K562 (cell line): Measurements from ENCODE around the gene SLC39A5. TPM values are rescaled to one million over a fixed set of nuclear protein-coding genes. Genes with fewer than 3 reads are reported as not detected.

Experiments used
- CEBPG ChIP-seq, 3 experiments: fragments of 200-800 bp in 1 of 3; sonication (Bioruptor generic) in 1 of 3; sonication (generic) in 1 of 3; formaldehyde crosslinking in 1 of 3; IDR thresholded peaks in 2 of 3; conservative IDR thresholded peaks in 1 of 3; 2 replicates each; pipeline versions ENCODE4 v1.6.1 to v1.8.0; 2016 to 2022; ENCODE audit warnings: missing compliant biosample characterization in 2 of 3, missing genetic modification characterization in 2 of 3, mild to moderate bottlenecking in 1 of 3, missing genetic modification reagents in 1 of 3
- DIDO1 ChIP-seq: fragments of 450-650 bp; IDR thresholded peaks from 2 replicates; pipeline ENCODE4 v1.6.1; 2016; ENCODE audit warnings: low read depth, missing biosample characterization, missing genetic modification characterization
- EWSR1 ChIP-seq: fragments of 450-650 bp; IDR thresholded peaks from 2 replicates; pipeline ENCODE4 v1.6.1; 2018; ENCODE audit warnings: borderline replicate concordance, mild to moderate bottlenecking, low read depth, moderate library complexity; ENCODE audit not compliant: partially characterized antibody
- MYC ChIP-seq, 2 experiments: fragments of 250-450 bp in 1 of 2; sonication (Bioruptor Pico) in 1 of 2; IDR thresholded peaks; 2 replicates each; pipeline versions ENCODE4 v1.5.1 to v1.6.1; 2012 to 2021; ENCODE audit warnings: low read depth in 2 of 2, borderline replicate concordance in 1 of 2, improper control_type of control experiment in 1 of 2, low read length in 1 of 2, mild to moderate bottlenecking in 1 of 2, moderate library complexity in 1 of 2
- NFIX ChIP-seq: fragments of 250-450 bp; sonication (Bioruptor Pico); IDR thresholded peaks from 2 replicates; pipeline ENCODE4 v1.4.0; 2020; ENCODE audit warnings: low read depth, mild to moderate bottlenecking, moderate library complexity
- SRSF7 ChIP-seq: fragments of 200-400 bp; formaldehyde crosslinking; optimal IDR thresholded peaks from 2 replicates; pipeline ENCODE3; 2017; ENCODE audit warnings: mild to moderate bottlenecking, low read depth, low read length
- TCFL5 ChIP-seq: fragments of 250-450 bp; sonication (Bioruptor Pico); conservative IDR thresholded peaks from 2 replicates; pipeline ENCODE4 v1.6.1; 2021; ENCODE audit warnings: mild to moderate bottlenecking, moderate library complexity, matching md5 sums
- polyA plus RNA-seq, 8 experiments: library from polyadenylated mRNA; depleted of rRNA in 4 of 8; stranded (reverse) in 5 of 8; unstranded in 3 of 8; fragments of >200 nt; fragmentation: Nextera tagmentation in 2 of 8; fragmentation: Illumina TruSeq in 1 of 8; extraction: Ambion mirVana in 2 of 8; extraction: Trizol in 1 of 8; gene quantifications; 2 replicates each; pipeline versions ENCODE4 v1.2.1 to v1.2.3, GENCODE V29; 2011 to 2014; ENCODE audit warnings: inconsistent platforms in 1 of 8, missing spikeins in 1 of 8
- total RNA-seq, 7 experiments: library from RNA; depleted of rRNA in 6 of 7; stranded (reverse); fragments of >200 nt in 6 of 7; fragmentation: Illumina TruSeq in 2 of 7; extraction: Trizol in 2 of 7; gene quantifications; 2 replicates each; pipeline versions ENCODE4 v1.2.1 to v1.2.3, GENCODE V29; 2011 to 2021; ENCODE audit warnings: low replicate concordance in 1 of 7
- TF ChIP-seq, protein P1 (sequence below): fragments of 450-650 bp; IDR thresholded peaks from 2 replicates; pipeline ENCODE4 v1.6.1; 2016; ENCODE audit warnings: mild to moderate bottlenecking, moderate library complexity
- TF ChIP-seq, protein P2 (sequence below): fragments of 200-800 bp; sonication (Bioruptor generic); IDR thresholded peaks from 2 replicates; pipeline ENCODE4 v1.6.1; 2017; ENCODE audit warnings: missing genetic modification characterization, missing compliant biosample characterization

The SLC39A5 gene
- total and polyA plus RNA-seq, 9 of the 15 experiments (the other 6 are each of a cell fraction or from before 2014, with no cell fraction given) = 0.08 to 0.10 TPM; not detected in 7

GRCh38 chr12:56190695-56191155 is 39.1 kb upstream of the SLC39A5 start (continued):
- TF ChIP-seq, protein P1, sequence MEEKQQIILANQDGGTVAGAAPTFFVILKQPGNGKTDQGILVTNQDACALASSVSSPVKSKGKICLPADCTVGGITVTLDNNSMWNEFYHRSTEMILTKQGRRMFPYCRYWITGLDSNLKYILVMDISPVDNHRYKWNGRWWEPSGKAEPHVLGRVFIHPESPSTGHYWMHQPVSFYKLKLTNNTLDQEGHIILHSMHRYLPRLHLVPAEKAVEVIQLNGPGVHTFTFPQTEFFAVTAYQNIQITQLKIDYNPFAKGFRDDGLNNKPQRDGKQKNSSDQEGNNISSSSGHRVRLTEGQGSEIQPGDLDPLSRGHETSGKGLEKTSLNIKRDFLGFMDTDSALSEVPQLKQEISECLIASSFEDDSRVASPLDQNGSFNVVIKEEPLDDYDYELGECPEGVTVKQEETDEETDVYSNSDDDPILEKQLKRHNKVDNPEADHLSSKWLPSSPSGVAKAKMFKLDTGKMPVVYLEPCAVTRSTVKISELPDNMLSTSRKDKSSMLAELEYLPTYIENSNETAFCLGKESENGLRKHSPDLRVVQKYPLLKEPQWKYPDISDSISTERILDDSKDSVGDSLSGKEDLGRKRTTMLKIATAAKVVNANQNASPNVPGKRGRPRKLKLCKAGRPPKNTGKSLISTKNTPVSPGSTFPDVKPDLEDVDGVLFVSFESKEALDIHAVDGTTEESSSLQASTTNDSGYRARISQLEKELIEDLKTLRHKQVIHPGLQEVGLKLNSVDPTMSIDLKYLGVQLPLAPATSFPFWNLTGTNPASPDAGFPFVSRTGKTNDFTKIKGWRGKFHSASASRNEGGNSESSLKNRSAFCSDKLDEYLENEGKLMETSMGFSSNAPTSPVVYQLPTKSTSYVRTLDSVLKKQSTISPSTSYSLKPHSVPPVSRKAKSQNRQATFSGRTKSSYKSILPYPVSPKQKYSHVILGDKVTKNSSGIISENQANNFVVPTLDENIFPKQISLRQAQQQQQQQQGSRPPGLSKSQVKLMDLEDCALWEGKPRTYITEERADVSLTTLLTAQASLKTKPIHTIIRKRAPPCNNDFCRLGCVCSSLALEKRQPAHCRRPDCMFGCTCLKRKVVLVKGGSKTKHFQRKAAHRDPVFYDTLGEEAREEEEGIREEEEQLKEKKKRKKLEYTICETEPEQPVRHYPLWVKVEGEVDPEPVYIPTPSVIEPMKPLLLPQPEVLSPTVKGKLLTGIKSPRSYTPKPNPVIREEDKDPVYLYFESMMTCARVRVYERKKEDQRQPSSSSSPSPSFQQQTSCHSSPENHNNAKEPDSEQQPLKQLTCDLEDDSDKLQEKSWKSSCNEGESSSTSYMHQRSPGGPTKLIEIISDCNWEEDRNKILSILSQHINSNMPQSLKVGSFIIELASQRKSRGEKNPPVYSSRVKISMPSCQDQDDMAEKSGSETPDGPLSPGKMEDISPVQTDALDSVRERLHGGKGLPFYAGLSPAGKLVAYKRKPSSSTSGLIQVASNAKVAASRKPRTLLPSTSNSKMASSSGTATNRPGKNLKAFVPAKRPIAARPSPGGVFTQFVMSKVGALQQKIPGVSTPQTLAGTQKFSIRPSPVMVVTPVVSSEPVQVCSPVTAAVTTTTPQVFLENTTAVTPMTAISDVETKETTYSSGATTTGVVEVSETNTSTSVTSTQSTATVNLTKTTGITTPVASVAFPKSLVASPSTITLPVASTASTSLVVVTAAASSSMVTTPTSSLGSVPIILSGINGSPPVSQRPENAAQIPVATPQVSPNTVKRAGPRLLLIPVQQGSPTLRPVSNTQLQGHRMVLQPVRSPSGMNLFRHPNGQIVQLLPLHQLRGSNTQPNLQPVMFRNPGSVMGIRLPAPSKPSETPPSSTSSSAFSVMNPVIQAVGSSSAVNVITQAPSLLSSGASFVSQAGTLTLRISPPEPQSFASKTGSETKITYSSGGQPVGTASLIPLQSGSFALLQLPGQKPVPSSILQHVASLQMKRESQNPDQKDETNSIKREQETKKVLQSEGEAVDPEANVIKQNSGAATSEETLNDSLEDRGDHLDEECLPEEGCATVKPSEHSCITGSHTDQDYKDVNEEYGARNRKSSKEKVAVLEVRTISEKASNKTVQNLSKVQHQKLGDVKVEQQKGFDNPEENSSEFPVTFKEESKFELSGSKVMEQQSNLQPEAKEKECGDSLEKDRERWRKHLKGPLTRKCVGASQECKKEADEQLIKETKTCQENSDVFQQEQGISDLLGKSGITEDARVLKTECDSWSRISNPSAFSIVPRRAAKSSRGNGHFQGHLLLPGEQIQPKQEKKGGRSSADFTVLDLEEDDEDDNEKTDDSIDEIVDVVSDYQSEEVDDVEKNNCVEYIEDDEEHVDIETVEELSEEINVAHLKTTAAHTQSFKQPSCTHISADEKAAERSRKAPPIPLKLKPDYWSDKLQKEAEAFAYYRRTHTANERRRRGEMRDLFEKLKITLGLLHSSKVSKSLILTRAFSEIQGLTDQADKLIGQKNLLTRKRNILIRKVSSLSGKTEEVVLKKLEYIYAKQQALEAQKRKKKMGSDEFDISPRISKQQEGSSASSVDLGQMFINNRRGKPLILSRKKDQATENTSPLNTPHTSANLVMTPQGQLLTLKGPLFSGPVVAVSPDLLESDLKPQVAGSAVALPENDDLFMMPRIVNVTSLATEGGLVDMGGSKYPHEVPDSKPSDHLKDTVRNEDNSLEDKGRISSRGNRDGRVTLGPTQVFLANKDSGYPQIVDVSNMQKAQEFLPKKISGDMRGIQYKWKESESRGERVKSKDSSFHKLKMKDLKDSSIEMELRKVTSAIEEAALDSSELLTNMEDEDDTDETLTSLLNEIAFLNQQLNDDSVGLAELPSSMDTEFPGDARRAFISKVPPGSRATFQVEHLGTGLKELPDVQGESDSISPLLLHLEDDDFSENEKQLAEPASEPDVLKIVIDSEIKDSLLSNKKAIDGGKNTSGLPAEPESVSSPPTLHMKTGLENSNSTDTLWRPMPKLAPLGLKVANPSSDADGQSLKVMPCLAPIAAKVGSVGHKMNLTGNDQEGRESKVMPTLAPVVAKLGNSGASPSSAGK = peak; percentile 80
- TF ChIP-seq DIDO1 (tag) (no peak), TCFL5 (CRISPR knock-in tag) (no peak), MYC (IDR thresholded peaks at IDR 0.05; ENCODE audit: low read depth, low read length) (peak; percentile 9; the same call in 1 of the 2 replicates), MYC (CRISPR knock-in tag; IDR thresholded peaks at IDR 0.05; ENCODE audit: borderline replicate concordance, low read depth) (no peak), NFIX (CRISPR knock-in tag) (no peak), EWSR1 (no peak), CEBPG (CRISPR knock-in tag; IDR thresholded peaks at IDR 0.05) (no peak), CEBPG (tag; conservative IDR thresholded peaks at IDR 0.05 in 1 of 2, IDR thresholded peaks at IDR 0.05 in 1 of 2) (0 out of 4 replicates have a peak, but pooled peaks of 1 of the 2 experiments have one; percentile 9), SRSF7 (no peak)
- TF ChIP-seq, protein P2, sequence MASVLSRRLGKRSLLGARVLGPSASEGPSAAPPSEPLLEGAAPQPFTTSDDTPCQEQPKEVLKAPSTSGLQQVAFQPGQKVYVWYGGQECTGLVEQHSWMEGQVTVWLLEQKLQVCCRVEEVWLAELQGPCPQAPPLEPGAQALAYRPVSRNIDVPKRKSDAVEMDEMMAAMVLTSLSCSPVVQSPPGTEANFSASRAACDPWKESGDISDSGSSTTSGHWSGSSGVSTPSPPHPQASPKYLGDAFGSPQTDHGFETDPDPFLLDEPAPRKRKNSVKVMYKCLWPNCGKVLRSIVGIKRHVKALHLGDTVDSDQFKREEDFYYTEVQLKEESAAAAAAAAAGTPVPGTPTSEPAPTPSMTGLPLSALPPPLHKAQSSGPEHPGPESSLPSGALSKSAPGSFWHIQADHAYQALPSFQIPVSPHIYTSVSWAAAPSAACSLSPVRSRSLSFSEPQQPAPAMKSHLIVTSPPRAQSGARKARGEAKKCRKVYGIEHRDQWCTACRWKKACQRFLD = peak; percentile 43; the same call in 1 of the 2 replicates
